ENCODE measurements around the gene TBK1.

TBK1 gene

DNA sequence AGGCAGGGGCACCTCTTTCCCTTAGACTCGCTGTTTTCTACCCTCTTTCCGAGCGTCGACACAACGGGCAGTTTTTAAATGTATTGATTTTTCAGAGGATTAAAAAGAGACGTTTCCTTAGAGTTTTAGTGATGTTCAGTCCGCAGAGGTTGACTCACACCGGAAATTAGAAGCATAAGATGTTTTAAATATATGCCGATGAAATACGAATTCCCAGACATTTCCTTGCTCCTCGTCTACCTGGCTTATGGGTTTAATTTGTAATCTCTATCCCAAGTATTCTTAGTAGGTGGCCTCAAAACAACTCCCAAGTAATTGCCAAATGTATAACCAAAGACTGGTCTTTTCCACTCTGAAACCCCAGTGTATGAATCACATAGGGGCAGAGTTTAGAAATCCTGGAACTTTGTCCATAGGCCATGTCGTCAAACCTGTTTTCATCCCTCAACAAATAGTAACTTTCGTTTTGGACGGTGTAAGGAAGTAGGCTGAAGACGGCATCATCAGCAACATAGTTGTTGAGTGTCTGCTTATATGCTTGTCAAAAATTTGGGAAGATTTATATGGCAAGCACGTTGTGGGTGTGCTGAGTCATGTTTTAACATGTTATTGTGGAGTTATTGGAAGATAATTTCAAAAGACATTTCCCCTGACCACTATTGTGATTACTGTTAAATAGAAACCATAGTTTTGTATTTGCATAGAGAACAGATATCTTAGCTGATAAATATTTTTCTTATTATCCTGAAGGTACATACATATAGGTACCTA, 824 bp downstream of the TBK1 start:
- peak; percentile 55 for DNase-seq

- no peak for DNase-seq
Observed at GRCh38 chr12:64455506-64455905, 3.6 kb downstream of the TBK1 start.

DNA sequence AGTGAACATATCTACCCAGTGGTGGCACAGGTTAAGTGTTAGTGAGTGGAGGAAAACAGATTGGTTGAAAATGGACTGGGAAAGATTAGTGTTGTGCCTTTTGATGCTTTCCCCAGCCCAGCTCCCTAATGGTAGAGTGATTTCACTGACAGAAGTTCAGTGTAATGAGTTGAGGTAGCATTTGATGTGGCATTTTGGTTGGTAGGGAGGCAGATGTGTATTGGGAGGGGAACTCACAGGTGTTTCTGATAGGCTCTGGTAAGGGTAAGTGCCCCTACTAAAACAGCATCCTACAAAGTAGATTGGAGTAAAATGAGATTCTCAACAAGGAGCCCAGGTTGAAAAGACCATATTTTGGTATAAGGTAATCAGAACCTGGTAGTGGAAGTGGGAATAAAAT, 4.2 kb downstream of the TBK1 start:
- DNase-seq = no peak

- DNase-seq = no peak
Observed at GRCh38 chr12:64457032-64457431, 5.1 kb downstream of the TBK1 start.

GRCh38 chr12:64457466-64457865, 5.5 kb downstream of the TBK1 start:
- DNase-seq = no peak

DNA sequence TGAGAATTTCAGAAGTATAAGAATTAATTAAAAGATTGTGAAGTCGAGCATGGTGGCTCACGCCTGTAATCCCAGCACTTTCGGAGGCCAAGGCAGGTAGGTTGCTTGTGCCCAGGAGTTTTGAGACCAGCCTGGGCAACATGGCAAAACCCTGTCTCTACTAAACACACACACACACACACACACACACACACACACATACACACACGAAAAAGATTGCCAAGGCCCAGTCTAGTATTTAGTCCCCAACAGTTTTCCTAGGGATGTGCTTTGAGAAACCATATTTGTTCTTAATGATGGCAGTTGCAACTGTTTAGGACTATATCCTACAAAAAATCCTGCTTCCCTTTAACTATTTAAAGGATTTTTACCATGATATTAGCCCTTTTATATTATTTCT, 6.0 kb downstream of the TBK1 start:
- no peak for DNase-seq

- DNase-seq = no peak
Observed at GRCh38 chr12:64459394-64459891, 7.5 kb downstream of the TBK1 start.

DNA sequence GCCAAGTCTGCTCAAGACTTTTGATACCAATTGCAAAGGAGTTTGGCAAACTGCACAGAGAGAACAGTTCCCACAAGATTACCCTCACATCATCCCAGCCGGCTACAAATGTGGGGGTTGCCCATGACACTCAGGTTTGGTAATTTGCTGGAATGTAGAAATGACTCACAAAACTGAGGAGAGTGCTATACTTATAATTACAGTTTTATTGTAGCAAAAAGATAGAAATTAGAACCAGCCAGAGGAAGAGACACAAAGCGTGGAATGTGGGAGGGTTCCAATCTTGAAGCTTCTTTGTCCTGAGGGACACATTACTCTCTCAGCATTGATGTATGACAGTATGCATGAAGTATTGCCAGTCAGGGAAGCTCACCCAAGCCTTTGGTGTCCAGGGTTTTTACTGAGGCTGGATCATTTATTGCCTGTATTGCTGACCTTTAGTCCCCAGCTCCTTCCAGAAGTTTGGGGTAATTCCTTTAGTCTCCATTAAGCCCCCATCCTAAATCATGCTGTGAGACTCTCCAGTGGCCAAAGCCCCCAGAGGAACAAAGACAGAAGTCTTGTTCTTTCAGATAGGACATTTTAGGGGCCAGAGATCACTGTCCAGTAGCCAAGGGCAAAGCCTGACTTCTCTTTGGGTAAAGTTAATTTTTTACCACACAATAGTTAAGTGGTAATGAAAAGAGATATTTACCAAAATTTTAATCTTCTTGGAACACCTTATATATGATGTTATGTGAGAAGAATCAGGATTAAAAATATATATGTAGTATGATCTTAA, 9.9 kb downstream of the TBK1 start:
- peak; percentile 43 for DNase-seq

DNA sequence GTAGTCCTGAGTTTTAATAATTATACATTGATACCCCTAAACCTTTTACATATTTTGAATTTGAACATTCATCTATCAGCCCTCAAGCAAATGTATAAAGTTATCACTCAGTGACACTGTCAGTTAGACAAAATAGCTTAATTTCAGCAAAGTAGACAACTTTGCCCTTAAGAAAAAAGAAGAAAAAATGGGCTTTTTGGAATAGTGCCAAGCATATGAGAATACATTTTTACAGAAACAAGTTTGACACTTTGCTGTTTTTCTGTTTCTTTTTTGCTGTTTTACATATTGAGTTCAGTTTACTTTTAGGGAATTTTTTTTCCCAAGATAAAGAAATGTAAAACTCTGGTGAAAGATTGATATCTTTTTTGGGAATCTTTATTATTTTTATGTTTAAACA, 14.3 kb downstream of the TBK1 start:
- DNase-seq = no peak

GRCh38 chr12:64468966-64469365, 17.0 kb downstream of the TBK1 start:
- DNase-seq = no peak

GRCh38 chr12:64469455-64470142, 17.7 kb downstream of the TBK1 start:
- DNase-seq = no peak

DNA sequence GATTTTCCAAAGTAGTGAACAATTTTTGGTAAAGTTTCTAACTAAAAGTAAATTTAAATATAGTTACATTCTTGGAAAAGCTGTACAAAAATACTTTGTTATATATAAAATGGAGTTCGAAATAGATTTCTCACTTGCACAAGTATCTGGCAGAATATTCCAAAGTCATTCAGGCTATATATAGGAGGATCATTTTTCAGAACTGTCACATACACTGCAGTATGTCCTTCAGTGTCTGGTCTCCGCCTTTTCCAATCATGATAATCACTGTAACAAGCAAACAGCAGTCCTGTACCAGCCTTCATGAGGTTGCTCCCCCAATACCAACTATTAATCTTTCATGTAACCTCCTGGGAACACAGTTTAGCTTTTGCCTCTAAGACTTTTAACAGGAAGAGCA, 18.6 kb downstream of the TBK1 start:
- no peak for DNase-seq

- DNase-seq = no peak
Observed at GRCh38 chr12:64473176-64473575, 21.3 kb downstream of the TBK1 start.

- DNase-seq = no peak
Observed at GRCh38 chr12:64475518-64475917, 23.6 kb downstream of the TBK1 start.

GRCh38 chr12:64476844-64477243, 24.9 kb downstream of the TBK1 start:
- no peak for DNase-seq

GRCh38 chr12:64478661-64479060, 26.7 kb downstream of the TBK1 start:
- no peak for DNase-seq

GRCh38 chr12:64480148-64480547, 28.2 kb downstream of the TBK1 start:
- DNase-seq = no peak

- no peak for DNase-seq
Observed at GRCh38 chr12:64486657-64487056, 34.7 kb downstream of the TBK1 start.

GRCh38 chr12:64491718-64492117, 39.8 kb downstream of the TBK1 start:
- DNase-seq = no peak

DNA sequence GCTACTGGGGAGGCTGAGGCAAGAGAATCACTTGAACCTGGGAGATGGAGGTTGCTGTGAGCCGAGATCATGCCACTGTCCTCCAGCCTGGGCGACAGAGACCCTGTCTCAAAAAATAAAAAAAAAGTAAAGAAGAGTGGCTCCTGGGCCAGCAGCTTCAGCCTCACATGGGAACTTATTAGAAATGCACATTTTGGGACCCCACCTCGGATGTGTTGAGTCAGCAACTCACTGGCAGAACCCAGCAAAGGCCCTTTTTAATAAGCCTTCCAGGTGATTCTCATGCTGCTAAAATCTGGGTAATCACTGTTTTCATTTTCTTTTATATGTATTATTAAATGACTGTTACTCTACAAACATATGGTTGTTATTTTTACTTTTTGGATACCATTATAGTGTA, 41.6 kb downstream of the TBK1 start:
- no peak for DNase-seq

- DNase-seq = no peak
Observed at GRCh38 chr12:64494998-64495729, 43.2 kb downstream of the TBK1 start.

- no peak for DNase-seq
Observed at GRCh38 chr12:64496839-64497400, 45.0 kb downstream of the TBK1 start.

DNA sequence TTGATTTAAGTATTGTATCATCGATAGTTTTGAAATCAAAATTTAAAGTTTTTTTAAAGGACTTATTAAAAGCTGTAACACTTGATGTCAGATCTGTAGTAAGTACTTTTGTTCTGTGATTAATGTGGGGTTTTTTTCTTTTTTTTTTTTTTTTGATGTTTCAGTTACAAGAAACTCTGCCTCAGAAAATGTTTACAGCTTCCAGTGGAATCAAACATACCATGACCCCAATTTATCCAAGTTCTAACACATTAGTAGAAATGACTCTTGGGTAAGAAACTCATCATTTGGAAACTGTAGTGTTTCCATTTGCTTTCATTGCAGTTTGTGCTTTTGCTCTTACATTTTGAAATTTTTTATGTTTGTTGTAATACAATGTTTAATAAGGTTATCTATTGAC, 45.6 kb downstream of the TBK1 start:
- DNase-seq = no peak

Data from amniotic stem cell (primary cell).